HG03571 (cell line): Measurements from ENCODE around the gene ECT2.
"Not testable (repeated sequence)": the region's sequence is repeated elsewhere in the genome, so short reads cannot be mapped to it uniquely, and the experiment has no call there.

Experiments used
- ATAC-seq: cut with Tn5 transposase; IDR thresholded peaks from one replicate; pipeline ENCODE4 v1.9.1; 2021; ENCODE audit not compliant: unreplicated experiment

Gene ECT2

DNA sequence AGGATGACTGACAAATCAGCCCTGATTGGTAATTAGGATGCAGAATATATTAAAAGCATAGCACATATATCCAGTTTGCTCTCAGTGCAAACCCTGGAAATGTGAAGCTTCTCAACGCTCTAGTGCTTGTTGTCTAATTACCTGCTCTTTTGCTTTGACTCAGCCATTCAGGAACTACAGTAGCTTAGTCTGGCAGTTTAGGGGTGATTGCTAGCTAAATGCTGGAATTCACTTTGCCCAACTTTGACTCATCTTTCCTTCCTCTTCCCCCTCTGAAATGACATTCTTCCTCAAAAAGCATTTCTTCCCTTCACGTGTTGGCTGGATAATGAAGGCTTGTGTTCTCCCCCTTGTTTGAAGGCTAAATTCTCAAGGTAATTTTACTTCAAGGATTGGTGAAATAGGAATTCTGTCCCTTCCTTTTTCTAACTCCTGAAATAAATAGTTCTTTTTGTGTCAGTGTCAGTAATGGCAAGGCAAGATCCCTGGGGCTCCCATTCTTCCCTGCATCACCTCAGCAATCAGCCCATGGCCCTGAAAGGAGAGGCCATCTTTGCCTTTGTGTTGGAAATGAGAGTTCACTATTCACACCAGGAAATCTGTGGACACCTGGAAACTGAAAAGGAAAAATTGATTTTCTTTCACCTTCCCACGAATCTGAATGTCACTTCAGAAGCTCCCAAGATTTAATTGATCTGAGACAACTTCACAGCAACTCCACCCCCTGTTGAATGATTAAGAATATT, 103.6 kb downstream of the ECT2 start:
- no peak for ATAC-seq

DNA sequence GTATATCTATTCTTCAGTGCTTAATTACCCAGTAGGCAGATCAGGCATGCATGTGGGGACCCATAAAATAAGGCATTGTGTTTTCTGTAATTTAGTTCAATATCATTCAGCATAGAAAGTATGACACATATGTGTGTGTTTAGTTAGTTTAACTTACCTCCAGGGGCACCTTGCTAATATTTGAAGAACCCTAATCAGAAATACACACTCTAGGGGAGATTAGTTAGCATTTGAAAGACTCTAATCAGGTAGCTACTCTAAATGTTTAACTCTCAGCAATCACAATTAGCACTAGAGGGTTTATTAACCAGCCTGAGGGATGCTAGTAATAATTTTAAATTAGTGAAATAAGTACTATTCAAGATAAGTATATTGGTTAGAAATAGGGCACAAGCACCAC, 104.5 kb downstream of the ECT2 start:
- ATAC-seq = no peak

DNA sequence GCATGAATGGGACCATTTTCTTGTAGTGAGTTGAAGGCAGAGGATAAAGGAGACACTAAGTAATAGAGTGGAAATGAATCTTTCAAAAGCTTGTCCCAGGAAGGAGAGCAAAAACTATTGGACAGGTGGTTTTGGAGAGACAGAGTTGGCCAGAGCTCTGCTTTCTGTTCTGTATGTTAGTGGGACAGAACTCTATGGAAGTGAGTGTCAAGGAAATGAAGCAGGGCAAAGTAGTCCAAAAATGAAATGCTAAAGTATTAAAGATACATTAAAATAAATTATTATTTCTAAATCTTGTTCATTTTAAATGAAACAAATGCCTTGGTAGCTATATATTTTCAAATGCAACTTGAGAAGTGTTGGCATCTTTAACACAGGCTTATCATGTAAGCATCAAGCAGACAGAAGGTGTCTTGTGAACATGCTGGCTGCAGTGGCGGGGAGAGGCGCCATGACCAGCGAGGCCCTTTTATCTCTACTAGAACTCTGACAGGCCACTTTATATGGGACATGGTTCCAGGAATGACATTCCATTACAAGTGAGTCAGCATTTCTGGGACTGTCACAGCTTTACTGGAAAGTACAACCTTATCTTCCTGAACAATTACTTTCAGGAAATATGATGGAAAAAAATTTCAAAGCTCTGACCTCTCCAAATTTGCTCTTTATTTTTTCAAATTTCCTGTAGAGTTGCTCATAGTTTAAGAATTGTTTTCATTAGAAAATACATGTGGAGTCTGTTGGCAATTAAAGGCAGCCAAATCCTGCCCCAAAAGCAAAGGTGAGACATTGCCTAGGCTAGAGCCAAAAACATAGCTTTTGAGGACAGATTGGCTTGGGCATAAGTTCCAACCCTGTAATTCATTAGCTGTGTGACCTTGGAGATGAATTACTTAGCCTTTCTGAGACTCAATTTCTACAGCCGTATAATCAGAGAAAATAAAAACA, 106.5 kb downstream of the ECT2 start:
- ATAC-seq = no peak

DNA sequence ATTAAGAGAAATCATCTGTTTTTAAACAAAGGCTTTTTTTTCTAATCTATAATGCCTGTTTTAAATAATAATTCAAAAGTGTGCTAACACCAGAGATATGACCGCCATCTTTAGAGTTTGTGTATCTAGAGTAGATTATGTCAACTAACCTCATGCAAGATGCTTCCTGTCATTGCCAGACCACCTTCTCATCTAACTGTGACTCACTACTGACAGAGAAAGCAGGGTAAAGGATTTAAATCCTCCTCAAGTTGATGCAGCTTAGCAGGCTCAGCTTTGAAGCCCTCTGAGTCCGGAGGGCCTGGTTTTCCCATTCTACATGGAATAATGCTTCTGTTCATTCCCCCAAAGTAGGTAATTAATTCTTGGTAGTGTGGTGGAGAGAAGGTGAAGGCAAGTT, 108.5 kb downstream of the ECT2 start:
- ATAC-seq = no peak

DNA sequence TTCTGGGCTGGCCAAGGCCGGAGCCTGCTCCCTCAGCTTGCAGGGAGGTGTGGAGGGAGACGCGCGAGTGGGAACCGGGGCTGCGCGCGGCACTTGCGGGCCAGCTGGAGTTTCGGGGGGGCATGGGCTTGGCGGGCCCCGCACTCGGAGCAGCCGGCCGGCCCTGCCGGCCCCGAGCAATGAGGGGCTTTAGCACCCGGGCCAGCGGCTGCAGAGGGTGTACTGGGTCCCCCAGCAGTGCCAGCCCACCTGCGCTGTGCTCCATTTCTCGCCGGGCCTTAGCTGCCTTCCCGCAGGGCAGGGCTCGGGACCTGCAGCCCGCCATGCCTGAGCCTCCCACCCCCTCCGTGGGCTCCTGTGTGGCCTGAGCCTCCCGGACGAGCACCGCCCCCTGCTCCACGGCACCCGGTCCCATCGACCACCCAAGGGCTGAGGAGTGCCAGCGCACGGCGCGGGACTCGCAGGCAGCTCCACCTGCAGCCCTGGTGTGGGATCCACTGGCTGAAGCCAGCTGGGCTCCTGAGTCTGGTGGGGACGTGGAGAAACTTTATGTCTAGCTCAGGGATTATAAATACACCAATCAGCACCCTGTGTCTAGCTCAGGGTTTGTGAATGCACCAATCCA, 116.3 kb downstream of the ECT2 start:
- not testable (repeated sequence) for ATAC-seq

DNA sequence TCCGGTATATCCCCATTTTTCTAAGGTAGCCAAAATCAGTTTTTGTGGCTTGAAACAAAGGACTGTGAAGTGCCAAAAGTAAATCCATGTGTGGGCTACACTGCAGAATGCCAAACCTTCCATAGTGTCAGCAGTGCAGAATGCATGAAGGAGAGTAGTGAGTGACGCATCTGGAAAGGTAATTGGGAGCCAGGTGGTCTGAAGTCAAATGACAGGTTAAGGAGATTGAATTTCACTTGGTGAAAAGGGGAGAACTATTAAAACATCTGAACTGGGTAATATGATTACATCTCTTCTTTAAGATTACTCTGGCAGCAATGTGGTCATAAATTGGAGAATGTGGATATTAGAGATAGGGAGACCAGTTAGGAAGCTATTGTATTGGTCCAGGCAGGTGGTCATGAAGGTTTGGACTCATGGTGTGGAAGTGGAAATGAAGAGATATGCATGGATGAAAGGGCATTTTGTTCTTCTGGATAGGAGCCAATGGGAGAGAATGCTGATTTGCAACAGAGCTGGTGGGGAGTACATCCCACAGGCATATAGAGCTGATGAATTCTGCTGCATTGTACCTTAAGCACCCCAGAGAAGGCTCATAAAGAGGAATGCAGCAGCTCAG, 118.2 kb downstream of the ECT2 start:
- no peak for ATAC-seq

DNA sequence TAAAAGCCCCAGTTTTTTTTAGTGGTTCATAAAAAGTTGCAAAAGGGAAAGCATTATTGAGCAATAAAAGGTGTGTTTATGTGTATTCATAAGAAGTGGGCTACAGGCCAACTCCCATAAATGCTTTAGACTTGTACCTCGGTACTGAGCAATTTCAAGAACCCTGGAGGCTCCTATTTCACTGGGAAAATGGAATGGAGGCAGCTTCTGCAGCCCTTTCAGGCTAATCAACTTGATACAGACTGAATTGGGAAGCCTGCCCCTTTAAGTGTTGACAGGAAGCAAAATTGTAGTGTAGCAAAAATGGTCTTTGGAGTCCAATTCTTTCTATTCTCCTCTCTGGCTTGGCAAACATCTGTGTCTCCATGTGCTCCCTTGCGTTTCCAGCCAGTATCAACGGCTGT, 118.8 kb downstream of the ECT2 start:
- no peak for ATAC-seq

DNA sequence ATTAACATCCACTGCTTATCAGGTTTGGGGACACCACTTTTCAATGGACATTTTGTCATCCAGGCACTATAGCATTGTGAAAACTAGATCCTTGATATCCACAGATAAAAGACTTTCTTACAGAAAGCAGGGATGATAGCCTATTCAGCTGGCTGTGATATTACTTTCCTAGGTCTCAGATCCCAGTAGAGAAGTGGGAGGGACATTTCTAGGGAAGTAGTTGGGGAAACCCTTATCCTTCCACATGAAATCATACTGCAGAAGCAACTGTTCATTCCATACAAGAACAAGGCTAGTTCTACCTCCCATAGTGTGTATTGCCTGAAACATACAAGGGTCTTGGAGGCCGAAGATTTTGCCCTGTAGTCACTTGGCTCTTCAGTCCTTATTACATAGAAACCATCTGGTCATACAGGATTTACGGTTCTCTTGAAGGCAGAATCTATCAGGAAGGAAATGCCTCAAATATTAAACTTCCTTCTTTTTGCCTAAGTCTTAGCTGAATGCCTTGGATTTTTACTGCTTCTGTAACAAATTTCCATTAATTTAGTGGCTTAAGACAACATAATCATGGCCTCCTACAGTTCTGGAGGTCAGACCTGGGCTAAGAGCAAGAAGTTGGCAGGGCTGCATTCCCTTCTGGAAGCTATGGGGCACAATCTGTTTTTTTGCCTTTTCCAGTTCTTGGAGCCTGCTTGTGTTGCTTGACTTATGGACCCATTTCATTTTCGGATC, 119.4 kb downstream of the ECT2 start:
- no peak for ATAC-seq
